Thyroid gland (tissue), 4 donors: ENCODE measurements around the gene CFH. TPM values are rescaled to one million over a fixed set of nuclear protein-coding genes. Genes with fewer than 3 reads are reported as not detected.
A peak's percentile ranks its signal among the peaks of the same experiment; 100 is the strongest.

Source experiments
- DNase-seq, 2 donors: peaks; one replicate each; pipeline ENCODE4 v3.0.0-alpha.2; 2019
- H3K27ac ChIP-seq, 3 donors: fragments of 200-600 bp; sonication (generic); 1 replicate in 2 of 3; 2 replicates in 1 of 3; pipeline ENCODE4 v1.5.1; 2016 to 2019; ENCODE audit warnings: mild to moderate bottlenecking in 1 of 3, moderate library complexity in 1 of 3
- H3K27me3 ChIP-seq: fragments of 200-600 bp; sonication (generic); one replicate; pipeline ENCODE4 v1.5.1; 2019
- H3K36me3 ChIP-seq, 2 donors: fragments of 200-600 bp; sonication (generic); one replicate each; pipeline ENCODE4 v1.5.1; 2016 to 2019
- H3K4me1 ChIP-seq, 2 donors: fragments of 200-600 bp; sonication (generic); one replicate each; pipeline ENCODE4 v1.5.1; 2017 to 2019
- H3K4me3 ChIP-seq, 3 donors: fragments of 200-600 bp; sonication (generic); replicated peaks in 1 of 3; 1 replicate in 2 of 3; 2 replicates in 1 of 3; pipeline ENCODE4 v1.5.1; 2016; ENCODE audit warnings: mild to moderate bottlenecking in 1 of 3
- H3K9me3 ChIP-seq: fragments of 200-600 bp; sonication (generic); one replicate; pipeline ENCODE4 v1.5.1; 2017
- CTCF ChIP-seq, 6 experiments: fragments of 200-600 bp in 3 of 6; fragments of 450-650 bp in 3 of 6; sonication (generic) in 3 of 6; IDR thresholded peaks; one replicate each; pipeline ENCODE4 v1.5.1; 2016 to 2019; ENCODE audit warnings: antibody characterized with exemption in 6 of 6, mild to moderate bottlenecking in 2 of 6, inconsistent platforms in 1 of 6, moderate library complexity in 1 of 6
- POLR2A ChIP-seq, 2 donors: fragments of 450-650 bp; IDR thresholded peaks; one replicate each; pipeline ENCODE4 v1.6.1; 2017; ENCODE audit warnings: antibody characterized with exemption in 2 of 2, mild to moderate bottlenecking in 2 of 2, moderate library complexity in 1 of 2
- WGBS, 2 donors: methylation state at CpG; one replicate each; pipeline ENCODE4 v1.1.5; 2017; 5-methylcytosine and 5-hydroxymethylcytosine counted together
- intact Hi-C: fragments of 100-400 bp; cut with DNase I; formaldehyde crosslinking; loops from one replicate; pipeline ENCODE4 v1.15.1; 2023
- total RNA-seq, 4 donors: library from RNA; depleted of rRNA; stranded (reverse); fragments of >200 nt; gene quantifications; one replicate each; pipeline ENCODE4 v1.2.3, GENCODE V29; 2016

The CFH gene
- total RNA-seq, 4 donors from 2014 or later, result 93.0 to 422 (median 229) TPM

GRCh38 chr1:196651079-196651478 lies 764 bp upstream of the CFH start:
- H3K36me3 ChIP-seq, result no peaks in the 10 kb centered on the region
- H3K4me1 ChIP-seq, result no peaks in the 10 kb centered on the region
- H3K9me3 ChIP-seq, result no peaks in the 10 kb centered on the region
- TF ChIP-seq POLR2A (IDR thresholded peaks at IDR 0.05), result no peak
- TF ChIP-seq CTCF (IDR thresholded peaks at IDR 0.05), result no peak
- peak overlapping the region in 1 of 3 donors; percentile 19 for H3K27ac ChIP-seq
- no peaks in the 10 kb centered on the region for H3K27me3 ChIP-seq
- H3K4me3 ChIP-seq, result no peak overlapping the region
- DNase-seq, result no peak
- intact Hi-C loops, result loop anchor here (10.0 kb wide), 1 partner anchor 286 kb away; no protein-coding TSS in a partner anchor
- WGBS, 2 donors, result 82 to 88% methylated on average over 3 of the region's 3 CpGs

- WGBS, 2 donors, result 55 to 61% methylated on average over 2 of the region's 2 CpGs
- intact Hi-C loops, result loop anchor here (10.0 kb wide), 1 partner anchor 289 kb away; no protein-coding TSS in a partner anchor
- TF ChIP-seq CTCF (IDR thresholded peaks at IDR 0.05), result no peak
- no peak for TF ChIP-seq POLR2A (IDR thresholded peaks at IDR 0.05)
- no peaks in the 10 kb centered on the region for H3K36me3 ChIP-seq
- H3K27ac ChIP-seq, result peak overlapping the region in 1 of 3 donors; percentile 28
- no peak overlapping the region for H3K4me3 ChIP-seq
- peaks cover 0 to 1% of the 10 kb centered on the region in 2 donors for H3K4me1 ChIP-seq
- H3K27me3 ChIP-seq, result no peaks in the 10 kb centered on the region
- DNase-seq, result no peak
- H3K9me3 ChIP-seq, result no peaks in the 10 kb centered on the region
These were observed 2.4 kb downstream of the CFH start for GRCh38 chr1:196654271-196654670.

- Histone ChIP-seq H3K27me3 (no peaks in the 10 kb centered on the region), H3K4me3 (no peak overlapping the region), H3K9me3 (no peaks in the 10 kb centered on the region), H3K36me3 (no peaks in the 10 kb centered on the region), H3K27ac (no peak overlapping the region), H3K4me1 (peaks cover 0 to 4% of the 10 kb centered on the region in 2 donors)
- intact Hi-C loops, result loop anchor here (10.0 kb wide), 1 partner anchor 290 kb away; no protein-coding TSS in a partner anchor
- TF ChIP-seq CTCF (IDR thresholded peaks at IDR 0.05) (no peak), POLR2A (IDR thresholded peaks at IDR 0.05) (no peak)
- DNase-seq, result no peak
- WGBS, 2 donors, result 85 to 90% methylated on average over 3 of the region's 3 CpGs
These were observed 3.2 kb downstream of the CFH start for GRCh38 chr1:196655071-196655470.

- Histone ChIP-seq H3K9me3 (no peaks in the 10 kb centered on the region), H3K27ac (no peak overlapping the region), H3K4me1 (peaks cover 0 to 4% of the 10 kb centered on the region in 2 donors), H3K4me3 (no peak overlapping the region), H3K36me3 (no peaks in the 10 kb centered on the region), H3K27me3 (no peaks in the 10 kb centered on the region)
- TF ChIP-seq CTCF (IDR thresholded peaks at IDR 0.05) (no peak), POLR2A (IDR thresholded peaks at IDR 0.05) (no peak)
- WGBS, 2 donors, result 84 to 85% methylated on average over 3 of the region's 3 CpGs
- intact Hi-C loops, result loop anchor here (10.0 kb wide), 1 partner anchor 291 kb away; no protein-coding TSS in a partner anchor
- DNase-seq, result no peak
These were observed 3.7 kb downstream of the CFH start for GRCh38 chr1:196655494-196655893.

- peaks cover 0 to 4% of the 10 kb centered on the region in 2 donors for H3K4me1 ChIP-seq
- WGBS, 2 donors, result 62 to 86% methylated on average over 1 of the region's 1 CpG
- H3K9me3 ChIP-seq, result no peaks in the 10 kb centered on the region
- H3K27ac ChIP-seq, result no peak overlapping the region
- H3K27me3 ChIP-seq, result no peaks in the 10 kb centered on the region
- H3K4me3 ChIP-seq, result no peak overlapping the region
- intact Hi-C loops, result loop anchor here (10.0 kb wide), 1 partner anchor 295 kb away; no protein-coding TSS in a partner anchor
- no peaks in the 10 kb centered on the region for H3K36me3 ChIP-seq
- TF ChIP-seq CTCF (IDR thresholded peaks at IDR 0.05), result no peak
- no peak for TF ChIP-seq POLR2A (IDR thresholded peaks at IDR 0.05)
- no peak for DNase-seq
These were observed 7.6 kb downstream of the CFH start for GRCh38 chr1:196659471-196659870.
